Gastroesophageal sphincter (tissue), 4 donors: ENCODE results near the gene GAS2L2. TPM values are rescaled to one million over a fixed set of nuclear protein-coding genes. Genes with fewer than 3 reads are reported as not detected.
"Not testable (repeated sequence)": the region's sequence is repeated elsewhere in the genome, so short reads cannot be mapped to it uniquely, and the experiment has no call there.

Experiments used
- ATAC-seq: fragments of 150-250 bp; one replicate; pipeline ENCODE4 v1.9.1; 2016; ENCODE audit warnings: mild to moderate bottlenecking, moderate library complexity
- H3K27ac ChIP-seq, 4 donors: fragments of 200-600 bp; sonication (generic) in 3 of 4; 1 replicate in 3 of 4; 2 replicates in 1 of 4; pipeline ENCODE4 v1.5.1; 2016 to 2019
- H3K27me3 ChIP-seq: fragments of 200-600 bp; sonication (generic); one replicate; pipeline ENCODE4 v1.5.1; 2019
- H3K36me3 ChIP-seq, 2 donors: fragments of 200-600 bp; sonication (generic); one replicate each; pipeline ENCODE4 v1.5.1; 2019; ENCODE audit warnings: control low read depth in 1 of 2
- H3K4me1 ChIP-seq, 3 donors: fragments of 200-600 bp; sonication (generic); 1 replicate in 2 of 3; 2 replicates in 1 of 3; pipeline ENCODE4 v1.5.1; 2016 to 2019; ENCODE audit warnings: control low read depth in 2 of 3
- H3K4me3 ChIP-seq, 2 donors: fragments of 200-600 bp; sonication (generic); one replicate each; pipeline ENCODE4 v1.5.1; 2019; ENCODE audit warnings: mild to moderate bottlenecking in 1 of 2, moderate library complexity in 1 of 2
- H3K9me3 ChIP-seq, 3 donors: fragments of 200-600 bp; sonication (generic); one replicate each; pipeline ENCODE4 v1.5.1; 2017 to 2019; ENCODE audit warnings: control low read depth in 2 of 3
- EP300 ChIP-seq: sonication (generic); formaldehyde crosslinking; IDR thresholded peaks from one replicate; pipeline ENCODE4 v1.6.1; 2017; ENCODE audit warnings: antibody characterized with exemption, mild to moderate bottlenecking
- POLR2A ChIP-seq, 2 donors: fragments of 450-650 bp; IDR thresholded peaks; one replicate each; pipeline ENCODE4 v1.6.1; 2017; ENCODE audit warnings: antibody characterized with exemption in 2 of 2, mild to moderate bottlenecking in 2 of 2, moderate library complexity in 1 of 2
- POLR2AphosphoS5 ChIP-seq: sonication (generic); formaldehyde crosslinking; IDR thresholded peaks from one replicate; pipeline ENCODE4 v1.6.1; 2017; ENCODE audit warnings: antibody characterized with exemption
- WGBS, 2 donors: methylation state at CpG; one replicate each; pipeline ENCODE4 v1.1.5; 2018; ENCODE audit warnings: low coverage in 1 of 2; 5-methylcytosine and 5-hydroxymethylcytosine counted together
- total RNA-seq, 4 donors: library from RNA; depleted of rRNA; stranded (reverse); fragments of >200 nt; gene quantifications; one replicate each; pipeline ENCODE4 v1.1.0, GENCODE V29; 2016
- TF ChIP-seq, protein P1 (sequence below), 4 experiments: fragments of 200-600 bp in 2 of 4; fragments of 450-650 bp in 2 of 4; sonication (generic) in 1 of 4; IDR thresholded peaks; one replicate each; pipeline ENCODE4 v1.5.1; 2017 to 2019; ENCODE audit warnings: antibody characterized with exemption in 4 of 4, mild to moderate bottlenecking in 2 of 4, moderate library complexity in 2 of 4

GAS2L2 gene
- total RNA-seq, 4 donors from 2014 or later = 1.5 TPM; not detected in 3

DNA sequence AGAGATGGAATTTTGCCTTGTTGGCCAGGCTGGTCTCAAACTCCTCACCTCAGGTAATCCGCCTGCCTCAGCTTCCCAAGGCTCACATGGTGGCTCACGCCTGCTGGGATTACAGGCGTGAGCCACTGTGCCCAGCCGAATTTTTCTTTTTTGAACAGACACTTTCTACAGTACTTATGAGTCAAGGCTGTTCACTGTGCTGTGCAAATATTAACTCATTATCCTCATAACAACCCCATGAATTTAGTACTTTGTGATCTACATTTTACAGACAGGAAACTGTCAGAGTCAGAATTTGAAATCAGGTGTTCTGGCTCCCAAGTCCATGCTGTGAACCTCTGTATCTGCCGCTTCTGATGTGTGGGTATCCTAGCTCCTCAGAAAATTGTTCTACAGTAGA lies 47.3 kb downstream of the GAS2L2 start:
- TF ChIP-seq POLR2AphosphoS5 = no peak
- TF ChIP-seq, protein P1, sequence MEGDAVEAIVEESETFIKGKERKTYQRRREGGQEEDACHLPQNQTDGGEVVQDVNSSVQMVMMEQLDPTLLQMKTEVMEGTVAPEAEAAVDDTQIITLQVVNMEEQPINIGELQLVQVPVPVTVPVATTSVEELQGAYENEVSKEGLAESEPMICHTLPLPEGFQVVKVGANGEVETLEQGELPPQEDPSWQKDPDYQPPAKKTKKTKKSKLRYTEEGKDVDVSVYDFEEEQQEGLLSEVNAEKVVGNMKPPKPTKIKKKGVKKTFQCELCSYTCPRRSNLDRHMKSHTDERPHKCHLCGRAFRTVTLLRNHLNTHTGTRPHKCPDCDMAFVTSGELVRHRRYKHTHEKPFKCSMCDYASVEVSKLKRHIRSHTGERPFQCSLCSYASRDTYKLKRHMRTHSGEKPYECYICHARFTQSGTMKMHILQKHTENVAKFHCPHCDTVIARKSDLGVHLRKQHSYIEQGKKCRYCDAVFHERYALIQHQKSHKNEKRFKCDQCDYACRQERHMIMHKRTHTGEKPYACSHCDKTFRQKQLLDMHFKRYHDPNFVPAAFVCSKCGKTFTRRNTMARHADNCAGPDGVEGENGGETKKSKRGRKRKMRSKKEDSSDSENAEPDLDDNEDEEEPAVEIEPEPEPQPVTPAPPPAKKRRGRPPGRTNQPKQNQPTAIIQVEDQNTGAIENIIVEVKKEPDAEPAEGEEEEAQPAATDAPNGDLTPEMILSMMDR (IDR thresholded peaks at IDR 0.05) = no peak
- no peak for TF ChIP-seq POLR2A (IDR thresholded peaks at IDR 0.05)
- TF ChIP-seq EP300 = no peak
- Histone ChIP-seq H3K4me3 (no peak overlapping the region), H3K27me3 (no peaks in the 10 kb centered on the region), H3K9me3 (no peaks in the 10 kb centered on the region), H3K36me3 (peaks cover 3 to 27% of the 10 kb centered on the region in 2 donors), H3K27ac (no peak overlapping the region), H3K4me1 (peaks cover 0 to 12% (median 0%) of the 10 kb centered on the region in 3 donors)
- WGBS, 2 donors = 65 to 96% methylated on average over 4 to 5 of the region's 5 CpGs
- ATAC-seq = no peak

DNA sequence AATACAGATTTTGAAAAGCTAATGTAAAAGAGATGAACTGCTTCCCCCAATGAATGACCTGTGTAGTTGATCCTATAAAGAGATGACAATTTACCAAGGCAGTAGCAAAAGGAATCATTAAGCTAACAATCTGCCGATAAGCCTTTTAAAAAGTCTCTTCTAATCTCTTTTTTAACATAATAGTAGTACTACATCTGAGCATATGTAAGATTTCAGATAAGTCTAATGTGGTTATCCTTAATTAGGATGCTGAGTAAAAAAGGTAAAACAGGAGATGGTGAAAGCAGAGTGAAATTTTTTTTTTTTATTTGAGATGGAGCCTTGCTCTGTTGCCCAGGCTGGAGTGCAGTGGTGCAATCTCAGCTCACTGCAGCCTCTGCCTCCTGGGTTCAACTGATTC lies 47.8 kb downstream of the GAS2L2 start:
- TF ChIP-seq POLR2AphosphoS5 (no peak), EP300 (no peak)
- TF ChIP-seq, protein P1 (IDR thresholded peaks at IDR 0.05) = no peak

DNA sequence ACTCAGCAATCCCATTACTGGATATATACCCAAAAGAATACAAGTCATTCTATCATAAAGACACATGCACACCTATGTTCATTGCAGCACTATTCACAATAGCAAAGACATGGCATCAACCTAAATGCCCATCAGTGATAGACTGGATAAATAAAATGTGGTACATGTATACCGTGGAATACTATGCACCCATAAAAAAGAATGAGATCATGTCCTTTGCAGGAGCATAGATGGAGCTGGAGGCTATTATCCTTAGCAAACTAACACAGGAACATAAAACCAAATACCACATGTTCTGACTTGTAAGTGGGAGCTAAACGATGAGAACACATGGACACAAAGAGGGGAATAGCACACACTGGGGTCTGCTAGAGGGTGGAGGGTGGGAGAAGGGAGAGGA lies 49.7 kb downstream of the GAS2L2 start:
- H3K27me3 ChIP-seq, ATAC-seq, H3K4me3 ChIP-seq, H3K4me1 ChIP-seq, H3K9me3 ChIP-seq, H3K27ac ChIP-seq: not testable (repeated sequence)
- 91 to 100% methylated on average over 2 of the region's 2 CpGs for WGBS, 2 donors
- peaks cover 0 to 11% of the 10 kb centered on the region in 2 donors for H3K36me3 ChIP-seq

More for the DNA sequence above, 47.8 kb downstream of the GAS2L2 start:
- Histone ChIP-seq H3K36me3 (peaks cover 0 to 22% of the 10 kb centered on the region in 2 donors), H3K27me3 (no peaks in the 10 kb centered on the region), H3K9me3 (no peaks in the 10 kb centered on the region), H3K27ac (no peak overlapping the region), H3K4me3 (no peak overlapping the region), H3K4me1 (peaks cover 0 to 12% (median 0%) of the 10 kb centered on the region in 3 donors)
- WGBS, 2 donors = 87 to 100% methylated on average over 1 of the region's 1 CpG
- ATAC-seq = no peak

DNA sequence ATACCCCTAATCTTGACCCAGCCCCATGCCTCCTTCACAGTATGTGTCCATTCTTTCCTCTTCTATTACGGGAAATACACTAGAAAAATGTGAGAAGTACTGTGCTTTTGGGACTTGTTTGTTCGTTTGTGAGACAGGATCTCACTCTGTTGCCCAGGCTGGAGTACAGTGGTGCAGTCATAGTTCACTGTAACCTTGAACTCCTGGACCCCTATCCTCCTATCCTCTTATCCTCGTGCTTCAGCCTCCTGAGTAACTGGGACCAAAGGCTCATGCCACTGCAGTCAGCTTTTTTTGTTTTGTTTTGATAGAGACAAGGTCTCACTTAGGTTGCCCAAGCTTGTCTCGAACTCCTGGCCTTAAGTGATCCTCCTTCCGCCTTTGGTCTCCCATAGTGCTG lies 51.5 kb downstream of the GAS2L2 start:
- WGBS, 2 donors = 87 to 88% methylated on average over 3 to 5 of the region's 5 CpGs
- no peak overlapping the region for H3K27ac ChIP-seq
- ATAC-seq = no peak
- H3K36me3 ChIP-seq = peaks cover 0 to 20% of the 10 kb centered on the region in 2 donors
- H3K4me1 ChIP-seq = peaks cover 0 to 6% (median 0%) of the 10 kb centered on the region in 3 donors
- no peaks in the 10 kb centered on the region for H3K27me3 ChIP-seq
- H3K4me3 ChIP-seq = no peak overlapping the region
- H3K9me3 ChIP-seq = no peaks in the 10 kb centered on the region
- TF ChIP-seq POLR2A (IDR thresholded peaks at IDR 0.05) (no peak), EP300 (no peak), POLR2AphosphoS5 (no peak)
- TF ChIP-seq, protein P1 (IDR thresholded peaks at IDR 0.05) = no peak

DNA sequence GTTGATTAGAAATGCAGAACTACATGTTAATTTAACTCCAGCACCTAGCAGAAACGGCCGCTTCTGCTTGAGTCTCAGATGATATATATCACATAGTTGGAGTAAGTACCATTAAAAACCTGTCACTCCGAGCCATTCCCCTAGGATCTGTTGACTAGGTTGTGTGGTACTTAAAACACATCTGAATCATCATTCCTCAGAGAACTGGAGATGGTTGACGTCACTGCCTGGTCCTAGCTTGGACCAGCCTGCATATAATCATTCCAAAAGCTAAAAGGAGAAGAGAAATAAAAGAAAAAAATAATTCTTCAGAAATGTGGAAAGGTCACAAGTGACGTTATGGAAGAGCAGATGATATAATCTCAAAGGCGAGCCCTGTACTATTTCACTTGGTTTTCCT lies 52.9 kb downstream of the GAS2L2 start:
- Histone ChIP-seq H3K27me3 (no peaks in the 10 kb centered on the region), H3K9me3 (no peaks in the 10 kb centered on the region), H3K27ac (no peak overlapping the region), H3K36me3 (peaks cover 0 to 33% of the 10 kb centered on the region in 2 donors), H3K4me1 (no peaks in the 10 kb centered on the region), H3K4me3 (no peak overlapping the region)
- TF ChIP-seq POLR2AphosphoS5 = no peak
- ATAC-seq = no peak
- WGBS, 2 donors = 81 to 88% methylated on average over 6 of the region's 6 CpGs

DNA sequence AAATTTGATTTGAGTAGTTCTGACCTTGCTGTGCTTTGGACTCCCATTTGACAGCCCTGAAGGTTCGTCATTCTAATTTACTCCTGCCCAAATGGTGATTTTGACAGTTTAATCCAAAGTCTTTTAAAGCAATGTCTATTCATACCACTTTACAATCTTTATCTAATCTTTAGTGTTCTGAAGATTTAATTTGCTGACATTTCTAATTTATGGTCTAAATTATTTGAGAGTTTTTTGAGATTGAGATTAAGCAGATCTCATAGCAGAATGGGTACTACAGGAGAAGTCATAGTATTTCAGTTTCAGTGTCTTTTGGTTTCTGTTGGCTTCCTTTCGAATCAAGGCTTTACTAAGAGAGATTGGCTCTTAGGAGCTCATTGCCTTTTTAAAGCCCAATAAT lies 54.2 kb downstream of the GAS2L2 start:
- H3K9me3 ChIP-seq = no peaks in the 10 kb centered on the region
- peaks cover 0 to 47% of the 10 kb centered on the region in 2 donors for H3K36me3 ChIP-seq
- no peak overlapping the region for H3K4me3 ChIP-seq
- ATAC-seq = no peak
- 90 to 91% methylated on average over 2 of the region's 2 CpGs for WGBS, 2 donors
- H3K4me1 ChIP-seq = no peaks in the 10 kb centered on the region
- TF ChIP-seq EP300 (no peak), POLR2AphosphoS5 (no peak), POLR2A (IDR thresholded peaks at IDR 0.05) (no peak)
- TF ChIP-seq, protein P1 (IDR thresholded peaks at IDR 0.05) = no peak
- H3K27ac ChIP-seq = no peak overlapping the region
- H3K27me3 ChIP-seq = no peaks in the 10 kb centered on the region
